SK-N-SH treated with all-trans-retinoic acid at 6 μM for 48 hours (cell line): Measurements from ENCODE around the gene SDC3.

Experiments
- CREB5 ChIP-seq: fragments of 250-450 bp; sonication (Bioruptor Pico); IDR thresholded peaks from 2 replicates; pipeline ENCODE4 v1.5.1; 2020; ENCODE audit warnings: low read depth, mild to moderate bottlenecking, moderate library complexity
- ESRRG ChIP-seq: fragments of 250-450 bp; sonication (Bioruptor Pico); IDR thresholded peaks from 2 replicates; pipeline ENCODE4 v1.6.1; 2021; ENCODE audit warnings: mild to moderate bottlenecking
- OSR1 ChIP-seq: fragments of 250-450 bp; sonication (Bioruptor Pico); IDR thresholded peaks from 2 replicates; pipeline ENCODE4 v1.8.0; 2022; ENCODE audit warnings: moderate library complexity, mild to moderate bottlenecking, inconsistent platforms
- PATZ1 ChIP-seq: fragments of 250-450 bp; sonication (Bioruptor Pico); IDR thresholded peaks from 2 replicates; pipeline ENCODE4 v1.8.0; 2020; ENCODE audit warnings: mild to moderate bottlenecking, moderate library complexity, borderline replicate concordance
- POU6F1 ChIP-seq: fragments of 250-450 bp; sonication (Bioruptor Pico); IDR thresholded peaks from 2 replicates; pipeline ENCODE4 v1.8.0; 2021; ENCODE audit warnings: low read depth, mild to moderate bottlenecking, moderate library complexity, borderline replicate concordance
- PPARA ChIP-seq: fragments of 250-450 bp; sonication (Bioruptor Pico); IDR thresholded peaks from 2 replicates; pipeline ENCODE4 v1.5.0; 2020; ENCODE audit warnings: mild to moderate bottlenecking, borderline replicate concordance
- RARB ChIP-seq: fragments of 250-450 bp; sonication (Bioruptor Pico); IDR thresholded peaks from 2 replicates; pipeline ENCODE4 v1.8.0; 2021; ENCODE audit warnings: mild to moderate bottlenecking, moderate library complexity
- TOX ChIP-seq: fragments of 250-450 bp; sonication (Bioruptor Pico); IDR thresholded peaks from 2 replicates; pipeline ENCODE4 v1.8.0; 2021; ENCODE audit warnings: mild to moderate bottlenecking, moderate library complexity, borderline replicate concordance
- TSHZ2 ChIP-seq: fragments of 250-450 bp; sonication (Bioruptor Pico); IDR thresholded peaks from 2 replicates; pipeline ENCODE4 v1.5.0; 2020; ENCODE audit warnings: mild to moderate bottlenecking, moderate library complexity
- ZFP3 ChIP-seq: fragments of 250-450 bp; sonication (Bioruptor Pico); IDR thresholded peaks from 2 replicates; pipeline ENCODE4 v1.5.0; 2020; ENCODE audit warnings: mild to moderate bottlenecking, moderate library complexity
- ZFP30 ChIP-seq: fragments of 450-650 bp; formaldehyde crosslinking; IDR thresholded peaks from 2 replicates; pipeline ENCODE4 v1.5.0; 2022; ENCODE audit warnings: mild to moderate bottlenecking, moderate library complexity
- ZNF70 ChIP-seq: fragments of 450-650 bp; formaldehyde crosslinking; IDR thresholded peaks from 2 replicates; pipeline ENCODE4 v1.5.0; 2020; ENCODE audit warnings: mild to moderate bottlenecking, moderate library complexity
- ZNF8 ChIP-seq: fragments of 450-650 bp; formaldehyde crosslinking; IDR thresholded peaks from 2 replicates; pipeline ENCODE4 v1.5.0; 2020; ENCODE audit warnings: mild to moderate bottlenecking, moderate library complexity

GRCh38 chr1:30824736-30825429 lies 83.7 kb downstream of the SDC3 start:
- no peak for TF ChIP-seq TSHZ2 (CRISPR knock-in tag)
- no peak for TF ChIP-seq ZFP3
- TF ChIP-seq RARB (CRISPR knock-in tag), result no peak
- no peak for TF ChIP-seq PPARA (CRISPR knock-in tag)
- TF ChIP-seq POU6F1 (CRISPR knock-in tag), result no peak
- no peak for TF ChIP-seq PATZ1 (CRISPR knock-in tag)
- no peak for TF ChIP-seq ZFP30 (CRISPR knock-in tag)
- TF ChIP-seq TOX, result no peak
- no peak for TF ChIP-seq ZNF70
- TF ChIP-seq OSR1, result no peak
- no peak for TF ChIP-seq ESRRG (CRISPR knock-in tag)
- TF ChIP-seq ZNF8 (CRISPR knock-in tag), result no peak
- TF ChIP-seq CREB5, result no peak
